GM21723 (cell line): ENCODE measurements around the gene FGF16.
"Not testable (repeated sequence)": the region's sequence is repeated elsewhere in the genome, so short reads cannot be mapped to it uniquely, and the experiment has no call there.

Experiments
- ATAC-seq: cut with Tn5 transposase; IDR thresholded peaks from one replicate; pipeline ENCODE4 v1.9.1; 2021; ENCODE audit warnings: mild to moderate bottlenecking, moderate library complexity; ENCODE audit not compliant: unreplicated experiment

FGF16 gene

GRCh38 chrX:77446908-77447652 is at the start of gene FGF16:
FGF16 (plus strand) TSS chrX:77447389; CDS start chrX:77447675, 286 bp downstream.
- ATAC-seq, result no peak

- no peak for ATAC-seq
These were observed 48.7 kb upstream of the FGF16 start for GRCh38 chrX:77398330-77398954.

DNA sequence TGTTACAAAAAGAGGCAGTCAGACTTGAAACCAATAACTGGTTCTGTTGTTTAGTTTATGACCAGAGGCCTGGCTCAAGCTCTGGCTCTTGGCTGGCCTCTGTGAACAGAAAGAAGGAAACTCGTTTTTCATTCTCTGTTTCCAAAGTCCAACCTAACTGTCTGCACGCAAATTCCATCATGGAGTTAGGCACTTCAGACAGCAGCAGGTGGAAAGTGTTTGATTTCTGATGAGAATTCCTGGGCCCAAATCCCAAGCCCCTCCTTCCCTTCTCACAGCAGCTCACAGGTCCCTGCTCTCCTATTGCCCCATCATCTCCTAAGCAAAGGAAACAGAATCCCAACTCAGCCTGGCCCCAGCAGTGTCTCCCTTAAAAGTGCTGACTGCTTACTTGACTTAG is 42.8 kb upstream of the FGF16 start:
- no peak for ATAC-seq

DNA sequence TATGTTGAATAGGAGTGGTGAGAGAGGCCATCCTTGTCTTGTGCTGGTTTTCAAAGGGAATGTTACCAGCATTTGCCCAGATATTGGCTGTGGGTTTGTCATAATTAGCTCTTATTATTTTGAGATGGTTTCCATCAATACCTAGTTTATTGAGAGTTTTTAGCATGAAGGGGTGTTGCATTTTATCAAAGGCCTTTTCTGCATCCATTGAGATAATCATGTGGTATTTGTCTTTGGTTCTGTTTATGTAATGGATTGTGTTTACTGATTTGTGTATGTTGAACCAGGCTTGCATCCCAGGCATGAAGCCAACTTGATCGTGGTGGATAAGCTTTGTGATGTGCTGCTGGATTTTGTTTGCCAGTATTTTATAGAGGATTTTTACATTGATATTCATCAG is 39.4 kb upstream of the FGF16 start:
- ATAC-seq, result not testable (repeated sequence)

GRCh38 chrX:77412631-77413030 is 34.6 kb upstream of the FGF16 start:
- no peak for ATAC-seq

- no peak for ATAC-seq
These were observed 32.0 kb upstream of the FGF16 start for GRCh38 chrX:77415161-77415560.

DNA sequence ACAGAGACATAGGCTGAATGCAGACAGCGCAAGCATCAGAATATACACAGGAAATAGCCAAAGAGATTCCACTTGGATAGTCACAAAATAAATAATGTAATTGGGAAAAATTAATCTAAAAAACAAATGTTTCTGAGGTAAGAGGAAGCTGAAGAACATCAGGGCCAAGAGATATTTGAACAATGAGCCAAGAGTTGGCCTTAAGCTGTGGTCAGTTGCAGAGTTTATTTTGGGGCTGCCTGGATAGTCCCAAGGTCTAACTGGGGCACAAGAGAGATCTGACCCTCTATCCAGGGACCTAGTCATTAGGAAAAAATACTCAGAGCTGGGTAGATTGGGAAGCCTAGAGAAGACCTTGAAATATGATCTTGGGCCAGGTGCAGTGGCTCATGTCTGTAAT is 31.3 kb upstream of the FGF16 start:
- ATAC-seq, result no peak

DNA sequence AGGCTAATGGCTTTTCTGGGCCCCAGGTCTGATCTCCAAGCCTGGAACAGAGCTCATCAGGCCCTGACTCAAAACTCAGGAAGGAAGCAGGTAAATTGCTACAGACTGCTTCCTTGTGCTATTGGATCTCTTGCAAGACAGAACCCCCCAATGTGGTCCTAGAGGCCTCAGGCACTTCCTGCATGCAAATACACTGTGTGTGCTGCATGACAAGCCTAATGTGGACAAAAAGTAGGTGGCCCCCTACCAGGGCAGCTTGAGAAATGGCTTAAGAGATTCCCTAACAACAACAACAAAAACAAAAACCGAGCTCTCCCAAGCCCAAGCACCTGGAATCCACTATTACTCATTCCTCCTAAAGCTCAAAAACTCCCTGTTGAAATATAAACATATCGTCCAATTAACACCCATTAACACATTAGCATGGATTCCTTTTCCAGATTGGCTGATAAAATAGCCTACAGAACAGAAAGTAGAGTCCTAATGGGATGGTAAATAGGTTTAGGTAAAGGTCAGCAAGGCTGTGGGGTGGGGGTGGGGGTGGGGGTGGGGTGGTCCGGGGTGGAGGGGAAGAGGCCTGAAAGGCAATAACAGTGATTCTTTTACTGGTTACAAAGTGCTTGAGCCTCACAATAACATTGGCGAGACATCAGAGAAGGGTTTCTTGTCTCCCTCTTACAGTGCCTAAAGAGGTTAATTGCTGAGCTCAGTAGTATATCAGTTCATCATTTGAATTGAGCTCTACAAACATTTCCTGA is 24.1 kb upstream of the FGF16 start:
- ATAC-seq, result no peak

DNA sequence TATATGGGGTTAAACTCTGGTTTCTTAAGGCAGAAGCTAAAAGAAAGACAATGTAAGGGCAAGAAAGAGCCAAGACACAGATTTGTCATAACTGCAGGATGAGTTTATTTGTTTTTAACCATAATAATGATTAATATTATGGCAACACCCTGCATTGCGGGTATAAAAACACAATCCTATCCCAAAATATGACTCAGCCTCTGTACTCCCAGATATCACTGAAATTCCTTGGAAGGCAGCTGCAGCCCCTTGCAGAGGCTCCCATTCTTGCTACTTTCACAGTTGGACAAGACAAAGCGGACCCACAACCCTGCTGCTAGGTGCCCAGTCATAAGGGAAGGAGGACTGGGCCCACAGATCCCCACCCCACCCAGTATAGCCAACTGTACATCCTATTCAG is 20.4 kb upstream of the FGF16 start:
- ATAC-seq, result no peak

GRCh38 chrX:77427611-77428010 is 19.6 kb upstream of the FGF16 start:
- ATAC-seq, result no peak

DNA sequence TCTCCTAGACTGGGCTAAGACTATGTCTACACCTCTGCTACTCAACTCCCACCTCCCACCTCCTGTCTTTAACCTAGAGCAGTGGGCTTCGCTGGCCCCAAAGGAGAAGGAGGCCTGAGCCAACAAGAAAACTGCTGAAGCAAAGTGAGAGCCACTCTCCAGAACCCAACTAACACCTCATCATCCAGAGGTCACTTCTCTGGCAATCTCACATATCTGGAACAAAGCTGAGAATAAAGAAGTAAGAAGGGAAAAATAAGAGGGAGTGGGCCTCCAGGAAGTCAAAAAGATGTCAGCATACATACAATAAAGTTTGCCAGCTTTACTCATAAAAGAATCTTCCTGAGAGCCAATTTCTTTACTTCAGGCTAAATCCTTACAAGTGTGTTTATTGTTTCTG is 18.6 kb upstream of the FGF16 start:
- ATAC-seq, result no peak

DNA sequence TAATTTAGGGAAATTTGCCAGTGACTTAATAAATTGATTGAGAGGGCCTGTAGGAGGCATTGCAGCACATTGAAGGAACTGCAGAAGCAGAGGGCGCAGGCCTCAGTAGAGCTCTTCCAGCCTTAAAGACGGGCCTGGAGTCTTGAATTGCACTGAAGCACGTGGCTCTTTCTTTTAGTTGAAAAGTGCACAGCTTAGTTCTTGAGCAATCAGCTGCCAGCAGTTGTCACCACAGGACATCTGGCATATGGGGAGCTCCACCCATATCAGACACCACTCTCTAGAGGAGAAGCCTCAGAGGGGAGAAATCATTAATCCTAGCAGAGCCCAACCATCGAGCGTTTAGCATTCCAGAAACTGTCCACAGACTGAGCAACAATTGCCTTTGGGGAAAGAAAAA is 16.0 kb upstream of the FGF16 start:
- ATAC-seq, result no peak

DNA sequence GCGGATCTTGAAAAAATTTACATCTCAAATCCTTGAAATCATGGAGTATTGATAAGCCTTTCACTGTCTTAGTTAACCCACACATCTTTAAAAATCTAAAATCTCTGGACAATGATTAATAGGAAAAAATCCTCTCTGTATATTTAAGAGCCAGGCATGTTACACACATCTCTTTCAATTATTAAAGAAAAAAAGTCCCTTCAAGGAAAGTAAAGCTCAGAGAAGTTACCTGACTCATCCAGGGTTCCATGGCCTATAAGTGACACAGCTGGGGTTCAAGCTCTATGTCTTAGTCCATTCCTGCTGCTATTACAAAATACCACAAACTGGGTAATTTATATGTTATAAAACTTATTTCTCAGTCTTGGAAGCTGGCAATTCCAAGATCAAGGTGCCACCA is 14.2 kb upstream of the FGF16 start:
- no peak for ATAC-seq

GRCh38 chrX:77434962-77435361 is 12.2 kb upstream of the FGF16 start:
- ATAC-seq, result no peak

DNA sequence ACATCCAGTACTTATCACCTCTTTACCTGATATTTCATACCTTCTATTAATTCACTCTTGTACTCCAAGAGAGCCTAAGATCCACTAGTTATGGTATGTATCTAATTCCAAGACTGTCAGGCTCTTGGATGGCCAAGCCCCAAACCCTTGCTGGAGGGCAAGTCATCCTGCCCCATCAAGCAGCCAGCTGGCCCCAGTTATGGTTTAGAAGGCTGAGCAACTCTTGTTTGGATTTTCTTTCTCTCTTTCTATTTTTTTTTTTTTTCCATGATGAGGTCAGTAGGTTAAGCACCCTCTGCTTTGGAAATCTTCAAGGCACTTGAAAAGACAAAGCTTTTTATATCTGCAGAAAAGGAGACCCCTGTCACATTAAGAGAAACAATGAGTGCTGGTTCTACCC is 10.9 kb upstream of the FGF16 start:
- no peak for ATAC-seq

DNA sequence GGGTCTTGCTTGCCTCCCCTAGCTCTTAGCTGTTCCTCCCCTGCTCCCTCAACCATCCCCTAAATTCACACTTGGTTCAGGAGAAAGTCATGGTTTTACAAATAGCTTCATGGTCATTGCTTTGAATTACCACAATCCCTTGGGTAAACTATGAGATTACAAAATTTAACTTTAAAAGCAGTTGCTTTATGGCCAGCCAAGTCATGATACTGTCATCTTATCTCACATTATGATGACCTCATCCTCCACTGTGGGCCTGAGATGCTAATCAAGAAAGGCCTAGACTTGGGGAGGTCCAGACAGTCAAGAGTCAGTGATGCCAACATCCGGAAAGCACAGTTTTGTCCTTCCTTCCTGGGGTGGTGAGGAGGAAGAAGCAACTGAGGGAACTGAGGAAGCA is 10.5 kb upstream of the FGF16 start:
- no peak for ATAC-seq

- ATAC-seq, result no peak
These were observed 6.9 kb upstream of the FGF16 start for GRCh38 chrX:77440330-77440729.

GRCh38 chrX:77441033-77441432 is 6.2 kb upstream of the FGF16 start:
- no peak for ATAC-seq

GRCh38 chrX:77441479-77441878 is 5.7 kb upstream of the FGF16 start:
- no peak for ATAC-seq

- no peak for ATAC-seq
These were observed 4.5 kb upstream of the FGF16 start for GRCh38 chrX:77442728-77443127.

GRCh38 chrX:77444075-77444474 is 3.1 kb upstream of the FGF16 start:
- no peak for ATAC-seq

DNA sequence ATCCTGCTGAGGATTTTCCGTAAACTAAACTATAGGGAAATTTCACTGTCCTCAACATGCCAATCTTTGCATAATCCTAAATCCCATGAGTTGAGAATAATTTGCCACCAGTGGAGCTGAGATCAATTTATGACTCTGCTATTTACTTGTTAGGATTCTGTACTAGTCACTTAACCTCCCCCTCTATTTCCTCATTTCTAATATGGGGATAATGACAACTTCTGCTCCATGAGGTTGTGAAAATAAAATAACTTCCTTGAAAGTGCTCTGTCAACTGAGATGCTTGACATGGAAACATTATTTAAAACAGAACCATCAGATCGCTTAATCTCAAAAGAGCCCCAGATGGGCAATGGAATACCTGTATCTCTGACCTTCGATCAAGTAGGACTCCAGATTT is 2.6 kb upstream of the FGF16 start:
- ATAC-seq, result no peak
